ENCODE data around the gene ZYG11A. TPM values are rescaled to one million over a fixed set of nuclear protein-coding genes. Genes with fewer than 3 reads are reported as not detected.
A peak's percentile ranks its signal among the peaks of the same experiment; 100 is the strongest.

Gene ZYG11A
- total and polyA plus RNA-seq, 2 of the 13 experiments (the other 11 are each of a cell fraction or from before 2014, with no cell fraction given), result not detected

- no peak for TF ChIP-seq ZBTB40 (IDR thresholded peaks at IDR 0.05)
- TF ChIP-seq ZBTB40 (CRISPR knock-in tag; IDR thresholded peaks at IDR 0.05), result no peak
- no peak for TF ChIP-seq PRPF4 (IDR thresholded peaks at IDR 0.05; ENCODE audit: low read depth, low read length, poor library complexity, severe bottlenecking)
- TF ChIP-seq CBFB (CRISPR knock-in tag; IDR thresholded peaks at IDR 0.05), result no peak
- no peak for TF ChIP-seq KDM1A (CRISPR knock-in tag; IDR thresholded peaks at IDR 0.05)
- TF ChIP-seq ZNF607 (CRISPR knock-in tag; IDR thresholded peaks at IDR 0.05; ENCODE audit: borderline replicate concordance), result no peak
- no peak for TF ChIP-seq RBAK (CRISPR knock-in tag; IDR thresholded peaks at IDR 0.05)
- TF ChIP-seq MNT (IDR thresholded peaks at IDR 0.05), result no peak
- no peak for TF ChIP-seq ZNF687 (CRISPR knock-in tag; IDR thresholded peaks at IDR 0.05)
- TF ChIP-seq SIN3B (IDR thresholded peaks at IDR 0.05; ENCODE audit: low read length), result no peak
- no peak for TF ChIP-seq BCLAF1 (IDR thresholded peaks at IDR 0.05)
- no peak for TF ChIP-seq SOX13 (IDR thresholded peaks at IDR 0.05)
- TF ChIP-seq SOX13 (CRISPR knock-in tag; conservative IDR thresholded peaks at IDR 0.05 in 1 of 2, IDR thresholded peaks at IDR 0.05 in 1 of 2), result peak in 1 of 2 experiments; percentile 83; a peak in 2 of 4 replicates
Measured at GRCh38 chr1:52925571-52926005, 83.0 kb downstream of the ZYG11A start (continued).

Data from HepG2 (cell line).